GM04503 (cell line): ENCODE data around the gene PAXIP1.
"Not testable (repeated sequence)": the region's sequence is repeated elsewhere in the genome, so short reads cannot be mapped to it uniquely, and the experiment has no call there.

ENCODE experiments used
- DNase-seq: peaks from one replicate; pipeline ENCODE4 v3.0.0-alpha.2; 2012; ENCODE audit warnings: low read depth

The PAXIP1 gene

GRCh38 chr7:155003092-155003375 lies at the start of gene PAXIP1:
Gene PAXIP1 (minus strand): TSS chr7:155003124. CDS start chr7:155002929, 195 bp downstream.
- DNase-seq, result no peak

DNA sequence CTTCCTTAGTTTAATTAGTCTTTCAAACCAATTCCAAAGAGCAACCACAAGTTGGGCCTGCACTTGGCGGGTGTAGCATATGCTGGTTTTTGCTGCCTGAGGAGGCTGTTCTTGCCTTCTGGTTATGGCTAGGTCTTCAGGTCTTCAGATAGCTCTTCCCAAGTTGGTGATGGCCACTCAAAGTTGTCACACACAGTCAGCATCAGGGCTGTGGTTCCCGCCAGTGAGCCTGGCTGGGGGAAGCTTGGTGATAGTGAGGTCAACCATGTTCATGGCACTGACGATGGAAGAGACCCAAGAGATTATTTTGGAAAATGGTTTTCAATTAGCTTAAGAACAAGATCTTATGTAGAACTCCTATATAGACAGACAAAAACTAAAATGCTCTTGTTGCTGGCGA lies 48.4 kb upstream of the PAXIP1 start:
- DNase-seq, result no peak

GRCh38 chr7:155048006-155048405 lies 45.1 kb upstream of the PAXIP1 start:
- DNase-seq, result no peak

- no peak for DNase-seq
Measured at GRCh38 chr7:155043756-155044155, 40.8 kb upstream of the PAXIP1 start.

DNA sequence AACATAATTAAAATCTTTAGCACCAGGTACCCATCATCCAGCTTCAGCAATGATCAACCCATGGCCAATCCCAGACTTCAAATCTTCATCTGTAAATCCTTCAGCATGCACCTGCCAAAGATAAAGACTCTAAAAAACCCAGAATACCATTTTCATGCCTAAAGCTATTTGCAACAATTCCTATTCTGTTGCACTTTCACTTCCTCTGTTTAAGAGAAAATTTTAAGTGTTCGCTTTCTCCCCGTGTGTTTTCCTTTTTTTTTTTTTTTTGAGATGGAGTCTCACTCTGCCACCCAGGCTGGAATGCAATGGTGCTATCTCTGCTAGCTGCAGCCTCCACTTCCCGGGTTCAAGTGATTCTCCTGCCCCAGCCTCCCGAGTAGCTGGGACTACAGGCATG lies 35.4 kb upstream of the PAXIP1 start:
- no peak for DNase-seq

GRCh38 chr7:155034495-155034894 lies 31.6 kb upstream of the PAXIP1 start:
- DNase-seq, result not testable (repeated sequence)

DNA sequence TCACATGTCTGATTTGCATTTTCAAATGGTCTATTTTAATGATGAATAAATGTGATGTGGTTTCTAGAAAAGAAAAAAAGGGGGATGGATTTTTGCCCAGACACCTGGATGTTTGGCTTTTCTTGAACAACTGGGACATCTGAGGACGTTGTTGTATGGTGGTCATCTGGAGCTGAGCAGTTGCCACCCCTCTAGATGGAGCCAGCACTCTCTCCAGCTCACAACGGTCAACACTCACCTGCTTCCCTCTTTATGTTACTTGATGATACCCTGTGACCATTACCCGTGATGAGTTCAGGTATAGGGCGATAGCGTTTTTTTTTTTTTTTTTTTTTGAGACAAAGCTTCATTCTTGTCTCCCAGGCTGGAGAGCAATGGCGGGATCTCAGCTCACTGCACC lies 30.1 kb upstream of the PAXIP1 start:
- no peak for DNase-seq

DNA sequence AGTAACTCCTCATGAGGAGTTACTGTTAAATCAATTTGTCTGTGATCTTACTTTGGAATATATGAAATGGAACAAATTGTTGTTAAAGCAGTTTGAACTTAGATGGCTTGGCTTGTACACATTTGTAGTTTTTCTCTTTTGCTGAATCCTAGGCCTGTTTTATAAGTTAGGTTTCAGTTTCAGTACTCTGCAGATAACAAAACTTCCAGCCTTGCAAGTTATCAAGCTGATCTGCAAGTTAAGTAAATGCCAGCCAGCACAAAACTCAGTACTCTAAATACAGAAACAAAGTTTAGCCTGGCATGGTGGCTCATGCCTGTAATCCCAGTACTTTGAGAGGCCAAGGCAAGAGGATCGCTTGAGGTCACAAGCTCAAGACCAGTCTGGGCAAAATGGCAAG lies 25.0 kb upstream of the PAXIP1 start:
- DNase-seq, result no peak

- no peak for DNase-seq
Measured at GRCh38 chr7:155021699-155022145, 18.8 kb upstream of the PAXIP1 start.

- no peak for DNase-seq
Measured at GRCh38 chr7:155020996-155021395, 18.1 kb upstream of the PAXIP1 start.

- no peak for DNase-seq
Measured at GRCh38 chr7:155017834-155018233, 14.9 kb upstream of the PAXIP1 start.

DNA sequence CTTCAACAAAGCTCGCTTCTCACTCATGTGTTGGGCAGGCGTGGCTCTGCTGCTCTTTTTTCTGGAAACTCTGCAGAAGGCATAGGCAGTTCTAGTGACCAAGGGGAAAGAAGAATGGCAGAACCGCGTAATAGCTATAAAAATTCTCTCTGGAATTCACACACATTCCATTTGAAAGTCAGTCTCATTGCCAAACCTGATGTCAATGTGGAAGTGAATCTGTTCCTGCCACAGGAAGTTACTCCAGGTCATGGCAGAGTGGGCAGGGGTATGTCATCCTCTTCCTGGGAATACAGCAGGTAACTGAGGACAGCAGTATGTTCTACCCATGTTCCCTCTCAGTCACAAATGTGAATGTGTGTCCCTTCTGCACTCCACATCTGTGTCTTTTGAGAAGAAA lies 8.2 kb upstream of the PAXIP1 start:
- DNase-seq, result no peak

- DNase-seq, result no peak
Measured at GRCh38 chr7:155009570-155010157, 6.7 kb upstream of the PAXIP1 start.

DNA sequence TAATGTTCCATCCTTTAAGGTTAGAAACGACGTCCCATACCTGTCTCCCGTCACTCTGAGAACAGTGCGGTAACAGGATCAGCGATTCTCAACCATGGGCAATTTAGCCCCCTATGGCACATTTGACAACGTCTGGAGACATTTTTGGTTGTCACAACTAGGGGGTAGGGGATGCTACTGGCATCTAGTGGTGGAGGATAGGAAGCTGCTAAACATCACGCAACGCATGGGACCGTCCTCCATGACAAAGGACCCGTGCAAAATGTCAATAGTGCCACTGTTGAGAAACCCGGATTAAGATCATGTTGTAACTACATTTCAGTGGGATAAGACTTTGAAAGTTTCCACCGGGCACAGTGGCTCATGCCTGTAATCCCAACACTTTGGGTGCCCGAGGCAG lies 5.0 kb upstream of the PAXIP1 start:
- DNase-seq, result no peak

DNA sequence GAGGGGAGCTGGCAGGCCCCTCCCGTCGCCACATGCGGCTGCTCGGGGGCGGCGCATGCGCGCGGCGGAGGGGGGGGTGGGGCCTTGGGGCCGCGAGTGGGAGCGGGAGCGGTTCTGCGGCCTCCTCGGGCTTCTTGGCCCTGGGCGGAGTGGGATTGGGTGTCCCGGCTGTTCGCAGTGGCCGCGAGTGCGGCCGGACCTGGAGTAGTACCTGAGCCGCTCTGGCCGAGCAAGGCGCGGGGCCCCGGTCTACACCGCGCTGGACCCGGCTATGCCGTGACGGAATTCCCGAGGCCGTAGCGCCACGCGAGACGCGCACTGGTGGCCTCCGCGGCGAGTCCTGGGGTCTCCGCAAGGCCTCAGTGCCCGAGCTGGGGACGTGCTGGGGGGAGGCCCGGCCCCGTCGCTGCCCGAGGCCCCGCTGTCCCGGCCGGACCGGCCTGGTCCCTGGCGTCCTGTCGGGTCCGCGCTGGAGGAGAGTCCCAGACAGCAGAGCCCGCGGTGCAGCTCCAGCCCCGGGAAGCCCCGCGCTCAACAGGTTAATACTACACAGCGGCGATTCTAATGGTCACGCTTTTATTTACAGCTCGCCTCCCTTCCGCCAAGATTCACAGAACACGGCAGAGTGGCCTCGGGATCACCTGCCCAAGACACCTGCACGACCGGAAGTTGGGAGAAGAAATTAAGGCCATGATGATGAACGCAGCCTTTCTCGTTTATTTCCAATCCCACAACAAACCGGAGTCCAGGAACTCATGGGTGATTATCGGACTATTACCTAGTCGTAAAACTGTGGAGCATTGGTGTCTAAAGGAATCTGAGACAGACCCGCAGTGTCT lies 671 bp upstream of the PAXIP1 start:
- no peak for DNase-seq

- no peak for DNase-seq
Measured at GRCh38 chr7:155002411-155003091, 373 bp downstream of the PAXIP1 start.

GRCh38 chr7:155001756-155002410 lies 1.0 kb downstream of the PAXIP1 start:
- DNase-seq, result no peak

- no peak for DNase-seq
Measured at GRCh38 chr7:155000795-155001194, 2.1 kb downstream of the PAXIP1 start.

GRCh38 chr7:154998481-154998880 lies 4.4 kb downstream of the PAXIP1 start:
- DNase-seq, result no peak

DNA sequence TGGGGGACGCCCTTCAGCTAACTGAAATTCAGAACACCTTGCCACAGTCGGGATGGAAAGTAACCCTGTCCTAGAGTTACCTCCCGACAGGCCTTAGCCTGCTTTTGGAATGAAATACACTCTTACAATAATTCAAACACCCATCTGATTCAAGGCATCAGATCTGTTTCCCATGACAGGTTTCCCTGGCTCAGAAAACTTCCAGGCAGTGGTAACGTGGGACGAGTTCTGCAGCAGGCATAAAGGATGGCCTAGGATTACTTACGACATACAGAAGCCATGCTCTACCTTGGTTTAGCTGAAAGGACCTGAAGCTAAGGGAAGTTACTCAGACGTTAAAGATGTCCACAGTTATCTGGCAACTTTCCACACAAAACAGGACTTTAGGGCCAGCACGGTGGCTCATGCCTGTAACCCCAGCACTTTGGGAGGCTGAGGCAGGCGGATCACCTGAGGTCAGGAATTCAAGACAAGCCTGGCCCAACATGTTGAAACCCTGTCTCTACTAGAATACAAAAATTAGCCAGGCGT lies 5.0 kb downstream of the PAXIP1 start:
- DNase-seq, result no peak

DNA sequence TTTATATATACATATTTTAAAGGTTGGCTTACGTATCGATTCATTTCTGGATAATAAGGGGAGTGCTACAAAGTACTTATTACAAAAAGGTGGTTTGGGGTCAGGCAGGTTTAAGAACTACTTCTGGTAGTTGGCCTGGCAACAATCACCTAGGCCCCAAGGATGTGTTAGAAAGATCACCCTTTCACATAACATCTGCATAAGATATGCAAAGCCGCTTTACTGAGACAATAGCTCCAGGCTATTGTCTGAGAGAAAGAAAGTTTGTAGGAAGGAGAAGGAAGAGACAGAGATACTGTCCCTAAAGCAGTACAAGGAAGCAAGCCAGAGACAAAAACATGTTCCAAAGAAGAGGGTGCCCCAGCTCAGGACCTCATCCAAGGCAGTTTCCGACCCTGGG lies 6.2 kb downstream of the PAXIP1 start:
- no peak for DNase-seq

DNA sequence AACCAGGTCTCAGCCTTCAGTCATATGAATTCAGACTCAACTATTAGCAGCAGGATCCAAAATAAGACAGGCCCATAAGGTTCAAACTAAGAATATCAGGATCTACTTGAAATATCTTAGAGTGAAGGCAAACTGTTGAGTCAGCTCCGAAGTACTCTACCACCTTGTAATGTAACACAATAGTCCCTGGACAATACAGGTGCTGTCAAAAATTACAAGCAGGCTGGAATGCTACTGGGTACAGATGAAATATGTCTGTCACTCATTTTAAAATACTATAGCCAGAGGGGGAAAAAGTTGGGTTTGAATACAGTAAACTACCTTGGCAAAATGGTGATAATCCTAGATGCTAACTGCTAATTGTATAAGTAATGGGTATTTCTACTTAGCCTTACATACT lies 6.8 kb downstream of the PAXIP1 start:
- DNase-seq, result no peak

DNA sequence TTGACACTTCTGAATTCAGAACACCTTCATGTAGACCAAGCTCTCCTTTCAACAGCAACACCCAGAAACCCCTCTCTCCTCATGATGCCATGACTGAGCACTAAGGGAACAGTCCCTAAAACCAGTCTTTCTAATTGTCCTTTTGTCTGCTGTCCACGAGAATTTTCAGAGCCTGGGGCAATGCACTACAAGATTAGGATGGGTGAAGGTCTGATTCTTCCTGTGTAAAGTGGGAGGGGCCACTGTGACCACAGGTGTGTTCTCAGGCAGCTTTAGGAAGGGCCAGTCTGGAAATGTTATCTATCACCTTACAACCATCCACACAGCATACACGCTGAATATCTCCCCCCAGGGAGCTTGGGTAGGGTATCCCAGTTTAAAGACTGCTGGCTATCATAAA lies 7.9 kb downstream of the PAXIP1 start:
- DNase-seq, result no peak
